ENCODE data around the gene ZNF735.

DNA sequence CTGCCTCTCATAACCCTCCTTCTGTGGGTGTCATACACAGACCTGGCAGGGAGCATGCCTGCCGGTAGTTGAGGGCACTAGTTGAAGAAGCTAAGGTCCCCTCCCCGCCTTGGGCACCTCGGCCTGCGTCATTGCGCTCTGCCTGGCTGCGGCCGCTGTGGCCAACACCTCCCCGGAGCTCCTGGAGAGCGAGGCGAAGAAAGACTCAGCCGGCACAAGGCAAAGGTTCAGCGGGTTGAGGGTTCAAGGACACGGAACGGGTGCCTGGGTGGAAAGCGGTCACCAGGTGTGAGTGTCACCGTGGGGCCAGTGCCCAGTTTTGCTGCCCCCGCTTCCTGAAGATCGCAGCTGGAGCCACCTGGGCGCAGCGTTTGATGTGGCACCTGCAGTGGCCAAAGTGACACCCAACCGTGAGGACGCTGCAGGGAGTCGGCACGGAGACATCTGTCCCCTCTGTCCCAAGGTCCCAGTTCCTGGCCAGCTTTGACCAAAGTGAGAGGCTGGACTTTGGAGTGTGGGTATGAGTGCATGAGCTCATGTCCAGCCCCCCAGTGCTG, 14.8 kb upstream of the ZNF735 start:
- TF ChIP-seq, protein P1, sequence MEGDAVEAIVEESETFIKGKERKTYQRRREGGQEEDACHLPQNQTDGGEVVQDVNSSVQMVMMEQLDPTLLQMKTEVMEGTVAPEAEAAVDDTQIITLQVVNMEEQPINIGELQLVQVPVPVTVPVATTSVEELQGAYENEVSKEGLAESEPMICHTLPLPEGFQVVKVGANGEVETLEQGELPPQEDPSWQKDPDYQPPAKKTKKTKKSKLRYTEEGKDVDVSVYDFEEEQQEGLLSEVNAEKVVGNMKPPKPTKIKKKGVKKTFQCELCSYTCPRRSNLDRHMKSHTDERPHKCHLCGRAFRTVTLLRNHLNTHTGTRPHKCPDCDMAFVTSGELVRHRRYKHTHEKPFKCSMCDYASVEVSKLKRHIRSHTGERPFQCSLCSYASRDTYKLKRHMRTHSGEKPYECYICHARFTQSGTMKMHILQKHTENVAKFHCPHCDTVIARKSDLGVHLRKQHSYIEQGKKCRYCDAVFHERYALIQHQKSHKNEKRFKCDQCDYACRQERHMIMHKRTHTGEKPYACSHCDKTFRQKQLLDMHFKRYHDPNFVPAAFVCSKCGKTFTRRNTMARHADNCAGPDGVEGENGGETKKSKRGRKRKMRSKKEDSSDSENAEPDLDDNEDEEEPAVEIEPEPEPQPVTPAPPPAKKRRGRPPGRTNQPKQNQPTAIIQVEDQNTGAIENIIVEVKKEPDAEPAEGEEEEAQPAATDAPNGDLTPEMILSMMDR (IDR thresholded peaks at IDR 0.05) = no peak
- TF ChIP-seq POLR2AphosphoS5 (IDR thresholded peaks at IDR 0.05; ENCODE audit: low read depth, low read length) = no peak
